ENCODE results near the gene RELB. TPM values are rescaled to one million over a fixed set of nuclear protein-coding genes. Genes with fewer than 3 reads are reported as not detected.

The RELB gene
- total RNA-seq, result 10 to 100 TPM; 91.6 to 92.5 TPM
- polyA plus RNA-seq (2013, experiment 1 of 2), result 17.0 TPM
- polyA plus RNA-seq (2013, experiment 2 of 2), result 17.4 TPM
- total RNA-seq, result 12.6 to 326 (median 78.2) reads per million in 172 experiments

DNA sequence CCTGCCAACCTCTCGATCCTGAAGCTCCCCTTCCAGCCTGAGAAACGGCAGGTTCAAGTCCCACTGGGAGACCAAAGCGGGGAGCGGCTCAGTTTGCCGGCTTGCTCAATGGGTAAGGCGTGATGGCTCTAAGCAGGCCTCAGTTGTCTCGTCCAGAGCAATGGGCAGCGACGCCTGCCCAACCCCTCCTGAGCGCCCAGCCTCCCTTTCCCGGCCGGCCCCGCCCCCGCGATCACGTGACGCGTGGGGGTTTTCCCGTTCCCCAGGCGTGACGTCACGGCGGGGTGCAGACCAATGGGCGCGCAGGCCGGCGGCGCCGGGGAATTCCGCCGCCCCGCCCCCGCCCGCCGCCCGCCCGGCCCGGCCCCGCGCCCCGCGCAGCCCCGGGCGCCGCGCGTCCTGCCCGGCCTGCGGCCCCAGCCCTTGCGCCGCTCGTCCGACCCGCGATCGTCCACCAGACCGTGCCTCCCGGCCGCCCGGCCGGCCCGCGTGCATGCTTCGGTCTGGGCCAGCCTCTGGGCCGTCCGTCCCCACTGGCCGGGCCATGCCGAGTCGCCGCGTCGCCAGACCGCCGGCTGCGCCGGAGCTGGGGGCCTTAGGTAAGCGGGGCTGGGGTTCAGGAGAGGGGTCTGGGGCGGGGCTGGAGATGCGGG, at the start of gene RELB:
RELB (plus strand) TSS at position 378 of the 653 bp plus-strand sequence; CDS start at position 494, 116 bp downstream.
- TF ChIP-seq, protein P1, sequence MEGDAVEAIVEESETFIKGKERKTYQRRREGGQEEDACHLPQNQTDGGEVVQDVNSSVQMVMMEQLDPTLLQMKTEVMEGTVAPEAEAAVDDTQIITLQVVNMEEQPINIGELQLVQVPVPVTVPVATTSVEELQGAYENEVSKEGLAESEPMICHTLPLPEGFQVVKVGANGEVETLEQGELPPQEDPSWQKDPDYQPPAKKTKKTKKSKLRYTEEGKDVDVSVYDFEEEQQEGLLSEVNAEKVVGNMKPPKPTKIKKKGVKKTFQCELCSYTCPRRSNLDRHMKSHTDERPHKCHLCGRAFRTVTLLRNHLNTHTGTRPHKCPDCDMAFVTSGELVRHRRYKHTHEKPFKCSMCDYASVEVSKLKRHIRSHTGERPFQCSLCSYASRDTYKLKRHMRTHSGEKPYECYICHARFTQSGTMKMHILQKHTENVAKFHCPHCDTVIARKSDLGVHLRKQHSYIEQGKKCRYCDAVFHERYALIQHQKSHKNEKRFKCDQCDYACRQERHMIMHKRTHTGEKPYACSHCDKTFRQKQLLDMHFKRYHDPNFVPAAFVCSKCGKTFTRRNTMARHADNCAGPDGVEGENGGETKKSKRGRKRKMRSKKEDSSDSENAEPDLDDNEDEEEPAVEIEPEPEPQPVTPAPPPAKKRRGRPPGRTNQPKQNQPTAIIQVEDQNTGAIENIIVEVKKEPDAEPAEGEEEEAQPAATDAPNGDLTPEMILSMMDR (IDR thresholded peaks at IDR 0.05), result no peak
- intact Hi-C loops (cut with DNase I, micrococcal nuclease), result loop anchor here in 1 of 2 experiments (1.0 to 5.0 kb wide), 5 partner anchors 38 to 251 kb away; partner anchors contain the start of genes CLASRP, CLPTM1 and MARK4
- POLR2A ChIA-PET, result interaction anchor here (0.6 to 3.1 kb wide), 11 partner anchors 8 to 901 kb away, joined by 3 to 31 read pairs (median 8); partner anchors contain the start of genes BLOC1S3, CLASRP, CLPTM1 and MYPOP
- ATAC-seq (ENCODE audit: poor library complexity), result peak; percentile 55
- no peaks in the 10 kb centered on the region for H3K27me3 ChIP-seq (ENCODE audit: control insufficient read depth in 1 of 2, insufficient read depth in 2 of 2, low read length in 2 of 2)
- peaks cover 10% of the 10 kb centered on the region for H3K4me1 Mint-ChIP-seq (ENCODE audit: low read depth)
- H3K4me3 Mint-ChIP-seq, result peak within 1 kb of the TSS; percentile 100
- CTCF ChIA-PET, result interaction anchor here (1.1 to 2.5 kb wide), 2 partner anchors 16 to 58 kb away, joined by 3 to 8 read pairs; no protein-coding TSS in a partner anchor
- peaks cover 18% of the 10 kb centered on the region for H3K36me3 Mint-ChIP-seq (ENCODE audit: low read depth)
- peak; percentile 90 to 98 (median 94) for DNase-seq
- H3K27ac Mint-ChIP-seq, result peak within 1 kb of the TSS; percentile 100
- H3K27ac ChIP-seq (ENCODE audit: low read depth in 1 of 2, low read length in 2 of 2), result peak within 1 kb of the TSS; percentile 98 to 100
- peaks cover 18% of the 10 kb centered on the region for H3K4me1 ChIP-seq (ENCODE audit: insufficient read depth, low read length)
- no peaks in the 10 kb centered on the region for H3K9me3 Mint-ChIP-seq
- peak within 1 kb of the TSS; percentile 58 for H3K4me3 ChIP-seq (ENCODE audit: low read length)
- peaks cover 25% of the 10 kb centered on the region for H3K36me3 ChIP-seq (ENCODE audit: insufficient read depth, low read length)
- H3K9me3 ChIP-seq (ENCODE audit: control insufficient read depth in 1 of 2, insufficient read depth in 1 of 2, low read length in 2 of 2), result no peaks in the 10 kb centered on the region
- no peaks in the 10 kb centered on the region for H3K27me3 Mint-ChIP-seq

DNA sequence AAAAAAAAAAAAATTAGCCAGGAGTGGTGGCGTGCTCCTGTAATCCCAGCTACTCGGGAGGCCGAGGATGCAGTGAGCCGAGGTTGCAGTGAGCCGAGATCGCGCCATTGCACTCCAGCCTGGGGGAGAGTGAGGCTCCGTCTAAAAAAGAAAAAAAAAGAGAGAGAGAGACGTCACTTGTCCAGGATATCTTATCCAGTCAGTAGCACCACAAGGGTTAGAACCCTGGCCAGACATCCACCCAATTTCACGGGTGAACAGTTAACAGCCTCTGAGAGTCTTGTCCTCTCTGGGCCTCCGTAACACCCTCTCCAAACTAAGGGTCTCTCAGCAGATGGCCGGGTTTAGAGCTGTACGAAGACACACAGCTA, 47.0 kb upstream of the RELB start:
- Histone ChIP-seq H3K27me3 (ENCODE audit: control insufficient read depth in 1 of 2, insufficient read depth in 2 of 2, low read length in 2 of 2) (no peaks in the 10 kb centered on the region), H3K4me3 (ENCODE audit: low read length) (peak overlapping the region; percentile 91), H3K4me1 (ENCODE audit: insufficient read depth, low read length) (peaks cover 52% of the 10 kb centered on the region), H3K36me3 (ENCODE audit: insufficient read depth, low read length) (peaks cover 11% of the 10 kb centered on the region), H3K27ac (ENCODE audit: low read depth in 1 of 2, low read length in 2 of 2) (peak overlapping the region; percentile 80 to 93), H3K9me3 (ENCODE audit: control insufficient read depth in 1 of 2, insufficient read depth in 1 of 2, low read length in 2 of 2) (no peaks in the 10 kb centered on the region)
- Mint-ChIP-seq H3K9me3 (no peaks in the 10 kb centered on the region), H3K4me3 (peak overlapping the region; percentile 92), H3K36me3 (ENCODE audit: low read depth) (peaks cover 13% of the 10 kb centered on the region), H3K4me1 (ENCODE audit: low read depth) (peaks cover 40% of the 10 kb centered on the region), H3K27ac (peak overlapping the region; percentile 88), H3K27me3 (no peaks in the 10 kb centered on the region)
- ChIA-PET POLR2A (interaction anchor here (0.8 to 1.8 kb wide), 6 partner anchors 39 to 224 kb away, joined by 3 to 24 read pairs (median 5); partner anchors contain the start of genes BLOC1S3, CLASRP, RELB and TOMM40), CTCF (interaction anchor here (0.5 to 2.1 kb wide), 3 partner anchors 26 to 230 kb away, joined by 3 to 5 read pairs (median 5); no protein-coding TSS in a partner anchor)
- peak; percentile 1 for ATAC-seq (ENCODE audit: poor library complexity)
- intact Hi-C loops (cut with DNase I, micrococcal nuclease), result loop anchor here (2.0 to 10.0 kb wide), 3 partner anchors 47 to 911 kb away; partner anchors contain the start of genes FOXA3 (in 1 of the 2), RELB (in 1 of the 2), SYMPK (in 1 of the 2) and TOMM40 (in 1 of the 2)
- TF ChIP-seq, protein P1 (IDR thresholded peaks at IDR 0.05), result no peak
- DNase-seq, result no peak

GRCh38 chr19:44954649-44955504, 46.4 kb upstream of the RELB start, which contains the start of gene CLPTM1:
Gene CLPTM1 (plus strand): TSS chr19:44955380. CDS start chr19:44955396, 16 bp downstream.
- ChIA-PET CTCF (interaction anchor here (0.5 to 2.1 kb wide), 3 partner anchors 27 to 231 kb away, joined by 3 to 5 read pairs (median 5); no protein-coding TSS in a partner anchor), POLR2A (interaction anchor here (0.7 to 1.8 kb wide), 7 partner anchors 39 to 223 kb away, joined by 3 to 24 read pairs (median 4); partner anchors contain the start of genes BLOC1S3, CLASRP, RELB and TOMM40)
- H3K4me3 ChIP-seq (ENCODE audit: low read length), result peak within 1 kb of the TSS; percentile 91
- H3K36me3 ChIP-seq (ENCODE audit: insufficient read depth, low read length), result peaks cover 11% of the 10 kb centered on the region
- intact Hi-C loops (cut with DNase I, micrococcal nuclease), result loop anchor here (1.0 to 10.0 kb wide), 6 partner anchors 46 to 910 kb away; partner anchors contain the start of genes CLASRP (in 1 of the 2), FOXA3 (in 1 of the 2), PPP1R37 (in 1 of the 2) and RELB (in 1 of the 2)
- H3K36me3 Mint-ChIP-seq (ENCODE audit: low read depth), result peaks cover 15% of the 10 kb centered on the region
- no peaks in the 10 kb centered on the region for H3K27me3 ChIP-seq (ENCODE audit: control insufficient read depth in 1 of 2, insufficient read depth in 2 of 2, low read length in 2 of 2)
- no peaks in the 10 kb centered on the region for H3K9me3 Mint-ChIP-seq
- H3K4me3 Mint-ChIP-seq, result peak within 1 kb of the TSS; percentile 96
- ATAC-seq (ENCODE audit: poor library complexity) (peak; percentile 94), DNase-seq (peak; percentile 93 to 98 (median 96))
- peaks cover 52% of the 10 kb centered on the region for H3K4me1 ChIP-seq (ENCODE audit: insufficient read depth, low read length)
- H3K27me3 Mint-ChIP-seq, result no peaks in the 10 kb centered on the region
- H3K9me3 ChIP-seq (ENCODE audit: control insufficient read depth in 1 of 2, insufficient read depth in 1 of 2, low read length in 2 of 2), result no peaks in the 10 kb centered on the region
- TF ChIP-seq, protein P1 (IDR thresholded peaks at IDR 0.05), result no peak
- peak within 1 kb of the TSS; percentile 88 for H3K27ac Mint-ChIP-seq
- peak within 1 kb of the TSS; percentile 80 to 93 for H3K27ac ChIP-seq (ENCODE audit: low read depth in 1 of 2, low read length in 2 of 2)
- H3K4me1 Mint-ChIP-seq (ENCODE audit: low read depth), result peaks cover 45% of the 10 kb centered on the region
